HG02571 (cell line): ENCODE data around the gene SMAD2.
"Not testable (repeated sequence)": the region's sequence is repeated elsewhere in the genome, so short reads cannot be mapped to it uniquely, and the experiment has no call there.

Source experiments
- ATAC-seq: cut with Tn5 transposase; IDR thresholded peaks from one replicate; pipeline ENCODE4 v1.9.1; 2021; ENCODE audit warnings: mild to moderate bottlenecking, moderate library complexity; ENCODE audit not compliant: unreplicated experiment

Gene SMAD2

DNA sequence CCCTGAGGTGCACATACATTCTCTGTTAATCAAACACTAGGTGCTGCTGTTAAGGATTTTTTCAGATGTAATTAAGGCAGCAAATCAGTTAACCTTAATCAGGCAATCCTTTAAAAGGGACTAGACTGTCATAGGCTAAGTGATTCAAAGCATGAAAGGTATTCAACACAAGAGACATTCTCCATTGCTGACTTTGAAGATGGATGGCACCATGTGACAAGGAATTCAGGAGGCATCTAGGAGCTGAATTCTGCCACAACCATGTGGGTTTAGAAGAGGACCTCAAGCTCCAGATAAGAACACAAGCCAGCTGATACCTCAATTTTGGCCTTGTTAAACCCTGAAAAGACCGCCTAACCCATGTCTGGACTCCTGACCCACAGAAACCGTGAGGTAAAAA, 84.0 kb downstream of the SMAD2 start:
- ATAC-seq, result no peak

DNA sequence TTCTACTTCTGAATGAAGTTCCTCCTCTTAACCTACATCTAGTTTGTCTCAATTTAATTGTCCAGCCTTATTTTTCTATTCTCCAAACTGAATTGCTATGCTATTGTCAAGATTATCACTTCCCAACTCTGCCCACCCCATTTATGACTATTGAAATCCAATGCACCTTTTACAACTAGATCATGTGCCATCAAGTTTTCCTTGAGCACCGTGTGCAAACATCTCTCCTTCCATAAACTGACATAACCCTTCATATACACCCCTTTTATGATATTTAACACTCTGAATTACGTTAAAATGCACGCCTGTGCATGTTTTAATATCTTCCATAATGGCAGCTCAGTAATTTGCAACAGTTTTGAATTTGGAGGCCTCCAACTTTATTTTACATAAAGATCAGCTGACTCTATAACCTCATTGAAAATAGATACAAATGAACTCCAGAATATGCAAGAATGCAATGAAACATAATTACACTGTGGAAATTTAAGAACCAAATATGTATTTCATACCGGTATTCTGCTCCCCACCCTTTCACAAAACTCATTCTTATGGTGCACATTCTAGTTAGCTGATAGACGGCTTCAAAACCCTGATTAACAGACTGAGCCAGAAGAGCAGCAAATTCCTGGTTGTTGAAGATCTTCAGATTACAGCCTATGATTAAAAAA, 85.5 kb downstream of the SMAD2 start:
- ATAC-seq, result no peak

DNA sequence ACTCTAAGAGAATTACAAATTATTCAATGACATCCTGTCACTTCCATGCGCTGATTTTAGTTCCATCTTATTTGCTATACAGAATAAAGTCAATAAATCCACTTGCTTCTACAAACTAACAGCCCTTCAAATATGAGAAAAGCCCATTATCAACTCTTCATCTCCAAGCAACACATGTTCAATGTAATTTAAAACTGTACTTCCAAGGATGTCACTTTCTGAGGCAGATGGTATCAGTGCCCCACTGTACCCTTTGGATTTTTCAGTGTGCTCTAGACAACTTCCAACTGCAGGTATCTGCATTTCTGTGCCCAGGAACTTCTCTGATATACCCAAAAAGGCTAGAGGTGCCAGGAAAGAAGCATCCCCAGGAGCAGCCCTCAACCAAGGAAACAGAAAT, 87.6 kb downstream of the SMAD2 start:
- ATAC-seq, result no peak

DNA sequence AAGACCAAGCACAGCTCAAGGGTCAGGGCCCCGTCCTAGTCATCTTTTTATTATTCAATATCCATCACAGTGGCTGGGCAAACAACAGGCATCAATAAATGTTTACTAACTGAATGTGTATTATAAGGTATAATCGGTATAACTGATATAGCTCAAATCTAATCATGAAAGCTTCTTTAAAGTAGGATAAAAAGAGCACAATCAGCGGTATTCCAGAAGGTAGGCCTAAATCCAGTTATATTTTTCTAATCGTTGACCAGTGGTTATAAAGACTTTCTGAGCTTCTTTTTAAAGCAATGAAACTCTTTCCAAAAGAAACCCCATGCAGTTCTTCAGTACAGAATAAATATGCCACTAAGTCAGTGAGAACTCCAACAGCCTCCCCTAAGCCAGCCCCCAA, 92.1 kb downstream of the SMAD2 start:
- ATAC-seq, result no peak

DNA sequence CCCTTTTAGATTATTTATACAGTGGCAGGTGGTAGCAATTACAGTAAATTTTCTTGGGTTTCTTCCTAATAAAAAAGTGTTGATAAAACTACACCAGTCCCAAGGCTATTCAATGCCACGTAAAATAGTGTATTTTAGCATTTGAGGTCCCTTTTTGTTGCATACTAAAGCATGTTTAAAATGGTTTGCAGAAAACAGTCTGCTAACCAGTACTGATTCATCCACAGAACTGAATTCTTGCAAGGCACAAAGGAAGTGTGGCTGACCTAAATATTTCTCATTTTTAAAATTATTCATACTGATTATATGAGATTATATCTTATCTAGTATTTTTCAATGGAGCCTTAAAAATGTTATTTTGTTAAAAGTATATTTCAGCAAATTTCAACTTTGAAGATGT, 98.1 kb downstream of the SMAD2 start:
- no peak for ATAC-seq

DNA sequence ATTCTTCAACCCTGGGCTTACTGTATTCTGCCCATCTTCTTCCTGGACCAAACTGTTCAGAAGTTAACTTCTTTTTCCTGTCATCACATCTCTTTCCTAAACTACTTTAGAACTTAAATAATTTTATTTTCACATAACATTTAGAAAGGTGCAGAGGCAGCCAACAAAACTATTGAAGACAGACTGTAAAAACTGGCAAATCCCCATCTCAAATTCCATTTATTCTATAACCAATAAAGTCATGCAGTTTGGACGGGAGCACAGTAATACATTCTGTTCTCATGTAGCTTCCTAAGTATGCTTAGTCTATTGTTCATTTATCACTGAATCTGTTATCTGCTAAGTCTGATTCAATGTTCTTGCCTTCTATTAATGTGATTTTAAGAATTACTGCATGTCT, 99.1 kb downstream of the SMAD2 start:
- ATAC-seq, result no peak

DNA sequence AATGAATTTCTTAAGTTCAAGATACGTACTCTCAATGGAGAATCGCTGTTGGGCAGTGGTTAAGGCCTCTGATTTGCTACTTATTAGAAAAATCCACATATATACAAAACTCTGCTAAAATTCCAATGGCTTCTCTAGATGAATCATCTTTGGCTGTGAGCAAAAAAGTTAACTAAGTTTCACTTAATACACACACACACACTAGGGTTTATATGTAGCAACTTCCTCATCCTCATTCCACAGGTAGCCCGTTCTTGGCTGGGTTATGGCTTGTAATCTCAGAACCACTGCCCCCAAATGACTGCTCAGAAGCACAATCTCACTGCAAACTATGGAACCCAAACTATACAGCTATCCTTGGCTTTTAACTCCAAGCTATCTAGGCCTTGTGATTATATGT, 99.7 kb downstream of the SMAD2 start:
- no peak for ATAC-seq

DNA sequence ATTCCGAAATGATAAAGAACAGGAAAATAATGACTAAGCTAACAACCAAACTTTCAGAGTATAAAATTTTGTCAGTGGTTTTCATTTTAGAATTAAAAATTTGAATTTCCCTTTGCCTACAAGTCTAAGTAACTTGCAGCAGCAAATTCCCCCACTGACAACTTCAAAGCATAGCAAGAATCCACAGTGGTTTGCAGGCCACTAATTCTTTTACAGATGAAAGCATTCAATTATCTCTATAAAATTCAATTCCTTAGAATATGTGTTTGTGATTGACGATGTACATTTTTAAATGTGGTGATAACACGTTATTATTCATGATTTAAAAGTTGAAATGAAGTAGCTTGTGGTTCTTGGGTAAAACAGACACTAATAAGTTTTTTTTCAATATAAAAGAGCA, 100.6 kb downstream of the SMAD2 start:
- ATAC-seq, result no peak

DNA sequence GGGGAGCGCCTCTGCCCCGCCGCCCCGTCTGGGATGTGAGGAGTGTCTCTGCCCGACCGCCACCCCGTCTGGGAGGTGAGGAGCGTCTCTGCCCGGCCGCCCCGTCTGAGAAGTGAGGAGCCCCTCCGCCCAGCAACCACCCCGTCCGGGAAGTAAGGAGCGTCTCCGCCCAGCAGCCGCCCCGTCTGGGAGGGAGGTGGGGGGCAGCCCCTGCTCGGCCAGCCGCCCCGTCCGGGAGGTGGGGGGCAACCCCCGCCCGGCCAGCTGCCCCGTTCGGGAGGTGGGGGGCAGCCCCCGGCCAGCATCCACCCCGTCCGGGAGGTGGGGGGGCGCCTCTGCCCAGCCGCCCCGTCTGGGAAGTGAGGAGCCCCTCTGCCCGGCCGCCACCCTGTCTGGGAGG, 102.4 kb downstream of the SMAD2 start:
- ATAC-seq, result not testable (repeated sequence)

DNA sequence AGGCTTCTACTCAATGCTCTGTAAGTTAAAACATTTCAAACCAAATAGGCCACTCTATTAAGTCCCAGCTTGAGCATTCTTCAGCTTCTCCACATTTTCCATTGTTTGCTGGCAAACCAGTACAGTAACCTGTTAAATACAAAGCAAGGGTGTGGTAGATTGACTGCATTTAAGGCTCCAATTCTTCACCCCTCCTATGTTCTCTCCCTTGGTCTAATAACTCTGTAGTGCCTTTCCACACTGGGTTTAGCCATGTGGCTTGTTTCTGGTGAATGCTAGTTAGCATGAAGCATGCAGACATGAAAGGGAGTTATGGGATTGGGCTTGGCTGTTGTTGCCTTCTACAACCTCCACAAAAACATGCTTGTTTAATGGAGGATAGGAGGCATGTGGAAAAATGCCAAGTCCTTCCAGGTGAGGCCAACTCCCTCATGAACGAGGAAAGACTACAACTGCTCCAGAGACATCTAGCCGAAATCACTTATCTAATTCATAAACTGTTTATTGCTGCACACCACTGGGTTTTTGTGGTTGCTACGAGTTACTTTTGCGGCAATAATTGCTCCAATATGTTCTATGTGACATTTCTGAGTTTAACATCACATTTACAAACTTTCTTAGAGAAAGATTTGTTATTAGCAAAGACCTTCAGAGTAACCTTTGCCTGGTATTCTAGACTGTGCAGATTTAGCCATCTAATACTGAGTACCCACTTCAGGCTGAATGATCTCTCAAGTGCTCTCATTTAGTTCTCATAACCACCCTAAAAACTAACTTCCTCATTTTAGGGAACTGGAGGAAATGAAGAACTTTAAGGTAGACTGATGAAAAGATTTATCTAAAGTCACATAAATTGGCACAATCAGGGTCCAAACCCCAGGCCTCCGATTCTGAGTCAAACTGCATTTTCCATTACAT, 104.0 kb downstream of the SMAD2 start:
- ATAC-seq, result no peak

DNA sequence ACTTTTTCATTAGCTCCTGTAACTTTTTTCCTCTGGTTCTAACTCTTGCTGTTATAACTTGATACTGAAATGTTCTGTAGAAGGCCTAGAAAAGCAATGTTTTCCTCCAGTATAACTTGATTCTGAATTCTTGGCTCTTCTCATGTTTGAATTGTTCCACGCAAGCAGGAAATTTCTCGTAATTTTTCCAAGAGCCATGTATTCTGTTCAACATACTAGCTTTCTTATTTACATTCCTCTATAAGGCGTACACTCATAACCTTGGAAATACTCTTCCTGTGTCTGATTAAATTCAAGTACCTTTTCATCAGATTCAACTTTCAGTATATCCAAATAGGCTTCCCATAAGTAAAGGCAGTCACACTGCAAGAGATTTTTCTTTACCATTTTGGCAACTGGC, 109.1 kb downstream of the SMAD2 start:
- ATAC-seq, result no peak

DNA sequence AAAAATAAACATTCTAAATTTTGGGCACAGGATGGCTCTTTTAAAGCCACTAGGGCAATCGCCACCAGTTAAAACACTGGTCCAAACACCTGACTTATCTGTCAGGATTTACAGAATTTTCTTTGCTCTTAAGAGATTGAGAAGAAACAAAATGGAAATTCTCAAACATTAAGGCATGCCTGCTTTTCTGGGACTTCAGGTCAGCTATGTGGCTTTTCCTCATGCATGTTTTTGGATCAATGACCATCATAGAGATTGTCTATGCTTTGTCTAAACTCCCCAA, 112.7 kb downstream of the SMAD2 start:
- no peak for ATAC-seq

DNA sequence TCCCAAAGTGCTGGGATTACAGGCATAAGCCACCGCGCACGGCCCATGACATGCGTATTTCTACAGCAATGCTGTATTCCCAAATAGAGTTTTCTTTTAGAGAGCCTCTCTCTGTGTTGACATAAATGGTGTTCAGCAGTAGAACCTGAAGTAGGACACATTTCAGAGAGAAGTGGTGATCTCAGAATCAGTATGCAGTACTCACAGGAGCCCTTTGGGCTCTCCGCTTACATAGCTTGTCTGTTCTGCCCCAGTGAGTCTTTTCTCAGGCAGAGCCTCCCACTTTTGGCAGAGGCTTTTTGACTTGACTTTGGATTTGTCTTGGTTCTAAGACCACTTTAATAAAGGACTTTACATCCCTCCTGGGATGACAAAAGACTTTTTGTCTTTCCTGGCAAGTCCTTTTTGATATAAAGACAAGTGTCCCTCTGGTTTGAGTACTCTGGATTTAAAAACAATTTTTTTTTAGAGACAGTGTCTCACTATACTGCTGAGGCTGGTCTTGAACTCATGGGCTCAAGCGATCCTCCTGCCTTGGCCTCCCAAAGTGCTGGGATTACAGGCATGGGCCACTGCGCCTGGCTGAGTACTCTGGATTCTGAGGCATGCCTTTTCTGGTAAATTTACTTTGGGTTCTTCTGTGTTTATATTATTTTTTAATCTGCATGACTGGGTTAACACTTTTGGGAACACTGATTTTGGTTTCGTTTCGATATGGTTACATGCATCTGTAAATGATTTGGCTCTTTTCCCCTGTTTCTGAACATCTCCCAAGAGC, 113.3 kb downstream of the SMAD2 start:
- ATAC-seq, result no peak

DNA sequence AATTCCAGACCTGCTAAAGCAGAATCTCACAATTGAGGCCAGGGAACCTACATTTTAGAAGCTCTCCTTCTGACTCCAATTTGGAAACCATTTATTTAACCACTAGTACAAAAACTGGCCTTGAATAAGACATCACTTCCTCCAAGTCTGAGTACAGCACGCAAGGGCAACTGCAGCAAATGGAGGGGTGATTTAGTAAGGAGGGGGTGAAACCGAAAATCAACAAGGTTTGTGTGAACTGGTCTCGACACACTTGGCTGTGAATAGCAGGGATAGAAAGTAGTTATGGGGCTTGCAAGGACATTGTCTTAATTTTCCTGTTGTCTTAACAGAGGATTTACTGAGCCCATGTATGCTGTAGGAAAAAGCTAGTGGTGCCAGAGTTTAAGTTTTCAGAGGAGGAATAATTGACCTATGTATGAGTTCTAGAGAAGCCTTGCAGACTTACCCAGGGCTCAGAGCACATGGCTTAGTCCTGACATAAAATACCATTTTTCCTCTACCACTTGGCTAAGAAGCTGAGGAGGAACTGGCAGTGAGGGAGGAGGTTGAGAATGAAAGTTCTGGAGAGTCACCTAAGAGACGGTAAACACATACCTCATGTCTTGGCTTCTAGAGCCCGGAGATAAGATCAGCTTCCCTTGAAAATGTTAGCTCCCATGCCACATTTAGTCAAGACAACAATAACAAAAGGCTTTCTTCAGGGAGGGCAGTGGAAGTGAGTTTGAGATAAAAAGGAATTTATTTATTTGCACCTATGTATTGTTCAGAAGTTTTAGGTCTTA, 114.8 kb downstream of the SMAD2 start:
- ATAC-seq, result no peak

DNA sequence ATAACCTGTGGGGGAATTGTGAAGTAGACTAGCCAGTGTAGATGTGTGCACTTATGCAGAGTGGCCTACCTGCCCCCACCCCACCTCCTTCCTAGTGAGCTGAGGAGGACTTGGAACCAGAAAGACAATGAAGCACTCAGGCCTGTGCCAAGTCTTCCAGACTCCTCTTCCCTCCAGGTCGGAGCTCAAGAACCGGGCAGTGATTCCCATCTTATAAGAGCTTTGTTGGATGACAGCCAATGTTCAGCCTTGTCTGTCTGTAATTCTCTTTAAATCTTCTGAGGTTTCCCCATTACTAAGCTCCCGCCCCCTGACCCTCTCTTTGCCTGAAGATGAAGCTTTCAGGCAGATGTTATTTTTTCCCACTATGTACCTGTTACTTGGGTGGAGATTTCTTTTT, 121.0 kb downstream of the SMAD2 start:
- no peak for ATAC-seq

DNA sequence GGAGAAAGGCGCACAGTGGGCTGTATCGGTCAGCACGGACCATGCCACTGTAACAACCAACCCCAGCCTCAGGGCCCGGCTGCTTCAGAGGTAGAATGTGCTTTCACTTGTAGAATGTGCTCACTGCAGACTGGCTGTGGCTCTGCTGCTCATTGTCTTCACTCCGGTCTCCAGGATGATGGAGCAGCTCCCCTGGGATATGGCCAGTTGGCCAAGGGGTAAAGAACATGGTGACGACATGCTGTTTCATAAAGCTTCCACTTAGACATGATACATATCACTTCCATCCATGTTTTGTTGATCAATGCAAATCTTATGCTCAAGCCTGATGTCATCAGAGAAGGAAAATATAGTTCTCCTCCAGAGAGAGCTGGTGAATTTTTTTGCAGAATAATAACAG, 127.7 kb downstream of the SMAD2 start:
- no peak for ATAC-seq

DNA sequence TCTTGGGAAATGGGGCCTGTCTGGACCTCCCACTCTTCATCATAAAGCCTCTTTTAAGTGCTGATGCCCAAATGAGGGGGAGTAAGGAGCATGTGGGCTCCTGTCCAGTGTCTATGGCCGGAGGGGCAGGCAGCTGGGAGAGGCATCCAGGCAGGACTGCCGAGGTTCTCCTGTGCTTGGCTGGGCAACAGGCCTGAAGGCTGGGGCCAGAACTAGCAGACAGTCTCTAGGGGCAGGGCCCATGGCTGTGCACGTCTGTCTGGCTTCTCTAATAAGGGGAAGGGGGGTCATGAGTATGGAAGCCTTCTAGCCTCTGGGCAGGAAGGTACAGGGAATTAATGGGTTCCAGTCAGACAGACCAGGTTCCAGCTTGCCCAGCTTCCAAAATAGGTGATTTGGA, 128.6 kb downstream of the SMAD2 start:
- no peak for ATAC-seq

DNA sequence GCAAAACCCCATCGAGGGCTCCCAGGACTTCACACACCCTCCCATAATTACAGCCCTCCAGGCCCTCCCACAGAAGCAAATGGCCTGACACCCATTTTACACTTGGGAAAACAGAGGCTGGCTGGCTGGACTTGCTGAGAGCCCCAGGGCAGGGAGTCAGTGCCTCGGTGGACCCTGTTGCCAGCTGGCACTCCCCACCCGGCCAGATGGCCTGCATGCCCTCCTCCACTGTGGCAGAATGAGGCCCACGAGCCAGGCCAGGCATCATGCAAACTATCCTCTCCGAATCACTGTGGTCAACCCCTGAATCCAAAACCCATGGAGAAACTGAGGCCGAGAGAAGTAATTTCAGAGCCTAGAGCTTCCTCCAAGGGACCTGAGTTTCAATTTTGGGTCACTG, 129.7 kb downstream of the SMAD2 start:
- no peak for ATAC-seq

DNA sequence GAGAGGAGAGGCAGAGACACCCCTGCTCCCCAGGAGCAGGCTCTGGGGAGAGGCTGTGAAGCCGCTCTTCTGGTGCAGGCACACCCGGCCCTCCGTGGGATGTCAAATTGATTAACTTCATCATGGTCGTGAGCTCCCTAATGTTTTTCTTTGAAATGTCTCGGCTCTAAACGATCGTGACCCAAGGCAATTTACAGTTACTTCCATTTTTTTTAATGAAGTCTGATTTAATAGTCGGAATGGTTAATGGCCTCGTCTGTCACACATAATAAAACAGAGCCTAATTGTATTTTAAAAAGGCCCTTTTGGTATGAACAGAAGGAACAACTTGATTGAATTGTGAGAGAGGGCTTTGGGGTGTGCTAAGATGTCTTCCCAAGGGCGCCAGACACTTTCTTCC, 130.2 kb downstream of the SMAD2 start:
- ATAC-seq, result no peak

DNA sequence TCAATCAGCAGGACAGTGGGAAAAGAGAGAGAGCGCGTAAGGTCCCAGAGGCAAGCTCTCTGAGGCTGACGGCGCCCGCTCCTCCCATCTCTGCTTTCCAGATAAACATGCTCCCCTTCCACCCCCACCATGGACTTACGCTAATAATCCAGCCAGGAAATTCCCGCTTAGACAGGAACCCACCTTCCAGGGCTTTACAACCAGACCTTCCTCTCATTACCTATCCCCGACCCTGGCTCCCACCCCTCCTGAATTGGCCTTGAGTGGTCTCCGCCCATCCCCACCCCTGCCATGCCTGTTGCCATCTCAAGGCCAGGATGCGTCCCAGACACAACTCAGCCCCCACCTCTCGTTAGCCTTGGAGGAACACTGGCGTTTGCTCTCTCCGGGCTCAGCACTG, 131.1 kb downstream of the SMAD2 start:
- ATAC-seq, result no peak

DNA sequence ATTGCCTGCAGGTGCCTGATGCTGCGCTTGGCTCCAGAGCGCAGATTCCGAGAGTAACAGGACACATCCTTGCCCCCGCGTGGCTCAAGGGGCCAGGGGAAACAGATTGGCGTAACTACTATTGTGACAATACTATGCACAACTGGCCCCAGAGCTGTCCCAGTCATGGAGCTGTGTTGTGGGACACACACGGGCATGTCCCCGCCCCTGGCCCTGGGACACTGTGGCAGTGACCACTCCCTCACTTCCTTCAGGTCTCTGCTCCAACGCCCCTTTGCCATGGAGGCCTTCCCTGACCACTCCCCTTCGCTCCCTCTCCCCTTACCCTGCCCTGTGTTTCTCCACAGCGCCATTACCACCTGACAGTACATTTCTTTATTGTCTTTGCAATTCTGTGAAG, 132.1 kb downstream of the SMAD2 start:
- no peak for ATAC-seq
